Renal cortex interstitium (tissue), 15 donors: ENCODE results near the gene REEP2. TPM values are rescaled to one million over a fixed set of nuclear protein-coding genes. Genes with fewer than 3 reads are reported as not detected.
"Not testable (repeated sequence)": the region's sequence is repeated elsewhere in the genome, so short reads cannot be mapped to it uniquely, and the experiment has no call there.

Experiments
- DNase-seq, 11 donors: peaks; one replicate each; pipeline ENCODE4 v3.0.0-alpha.2; 2013; ENCODE audit warnings: low read depth in 9 of 11, low spot score in 4 of 11; ENCODE audit errors: extremely low read depth in 1 of 11
- long read RNA-seq, 16 experiments: transcript quantifications; one replicate each; lab custom pipeline, GENCODE V29; 2026
- polyA plus RNA-seq, 3 donors: library from polyadenylated mRNA; unstranded; fragments of 120-200 nt; gene quantifications; one replicate each; pipeline ENCODE4 v1.2.1, GENCODE V29; 2013; ENCODE audit not compliant: insufficient read length in 3 of 3

The REEP2 gene
- polyA plus RNA-seq: 10 to 100 TPM; 10.1 to 13.3 (median 13.0) TPM
- long read RNA-seq, donor 1, partial matches to known transcripts: 0 of 1 reads
- long read RNA-seq, donor 1, other reads (novel, unspliced or antisense): 0 of 1 reads
- long read RNA-seq, donor 2, partial matches to known transcripts: 0 of 1 reads
- long read RNA-seq, donor 2, other reads (novel, unspliced or antisense): 0 of 1 reads
- long read RNA-seq, donor 3, partial matches to known transcripts: 0 of 3 reads
- long read RNA-seq, donor 3, other reads (novel, unspliced or antisense): 0 of 3 reads
- long read RNA-seq, donor 4, partial matches to known transcripts: 0 of 2 reads
- long read RNA-seq, donor 4, other reads (novel, unspliced or antisense): 0 of 2 reads
- long read RNA-seq, donor 5: 0 reads
- long read RNA-seq, donor 6, partial matches to known transcripts: 0 of 3 reads
- long read RNA-seq, donor 6, other reads (novel, unspliced or antisense): 0 of 3 reads
- long read RNA-seq, donor 7, partial matches to known transcripts: 0 of 2 reads
- long read RNA-seq, donor 7, other reads (novel, unspliced or antisense): 0 of 2 reads
- long read RNA-seq, donor 8: 0 reads
- long read RNA-seq, donor 9: 0 reads
- long read RNA-seq, donor 10, partial matches to known transcripts: 0 of 2 reads
- long read RNA-seq, donor 10, other reads (novel, unspliced or antisense): 0 of 2 reads
- long read RNA-seq, donor 11, partial matches to known transcripts: 0 of 1 reads
- long read RNA-seq, donor 11, other reads (novel, unspliced or antisense): 0 of 1 reads
- long read RNA-seq, donor 12, partial matches to known transcripts: 0 of 1 reads
- long read RNA-seq, donor 12, other reads (novel, unspliced or antisense): 0 of 1 reads
- long read RNA-seq, donor 13: 0 reads
- long read RNA-seq, donor 14, partial matches to known transcripts: 0 of 2 reads
- long read RNA-seq, donor 14, other reads (novel, unspliced or antisense): 0 of 2 reads
- long read RNA-seq, donor 15: 0 reads
- long read RNA-seq, donor 16, partial matches to known transcripts: 0 of 3 reads
- long read RNA-seq, donor 16, other reads (novel, unspliced or antisense): 0 of 3 reads

GRCh38 chr5:138438724-138439476, at the start of gene REEP2:
Gene REEP2, plus strand, starts transcription at chr5:138439057. Its CDS starts 152 bp downstream, at chr5:138439209.
- DNase-seq: peak in 8 of 11 donors; percentile 32 to 65 (median 50)

DNA sequence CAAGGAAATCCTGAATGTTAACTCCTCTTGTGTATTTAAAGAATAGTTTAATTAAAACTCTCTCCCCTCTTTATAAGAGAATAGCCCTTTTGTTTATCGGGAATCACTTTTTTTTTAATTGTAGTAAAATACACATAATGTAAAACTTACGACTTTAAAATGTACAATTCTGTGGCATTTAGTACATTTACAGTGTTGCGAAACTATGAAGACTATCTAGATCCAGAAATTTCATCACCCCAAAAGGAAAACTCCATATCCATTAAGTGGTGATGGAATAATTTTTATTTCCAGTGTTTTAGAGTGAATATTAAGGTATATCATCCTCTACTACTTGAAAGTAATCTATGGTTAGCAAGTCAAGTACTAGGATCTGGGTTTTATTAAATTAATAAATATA, 49.5 kb upstream of the REEP2 start:
- DNase-seq: no peak

GRCh38 chr5:138389911-138390310, 48.9 kb upstream of the REEP2 start:
- DNase-seq: not testable (repeated sequence)

- no peak for DNase-seq
Measured at GRCh38 chr5:138391859-138392386, 46.9 kb upstream of the REEP2 start.

DNA sequence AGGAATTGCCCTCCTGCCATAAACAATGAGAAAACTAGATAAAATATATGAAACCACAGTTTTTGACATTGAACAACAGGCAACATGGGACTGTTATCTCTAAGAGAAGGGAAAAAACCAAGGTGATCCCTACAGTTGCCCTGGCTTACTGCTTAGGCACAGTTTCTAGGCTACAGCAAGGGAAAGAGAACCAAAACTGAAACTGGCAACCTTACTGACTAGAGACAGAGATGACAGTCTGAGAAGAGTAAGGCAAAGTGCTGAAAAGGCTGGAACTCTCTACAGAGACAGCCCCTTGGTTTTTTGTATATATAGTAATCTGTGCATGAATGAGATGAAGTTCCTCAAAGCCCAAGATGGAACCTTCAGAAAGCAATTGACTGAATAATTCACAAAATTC, 36.2 kb upstream of the REEP2 start:
- no peak for DNase-seq

GRCh38 chr5:138408023-138408422, 30.8 kb upstream of the REEP2 start:
- DNase-seq: no peak

DNA sequence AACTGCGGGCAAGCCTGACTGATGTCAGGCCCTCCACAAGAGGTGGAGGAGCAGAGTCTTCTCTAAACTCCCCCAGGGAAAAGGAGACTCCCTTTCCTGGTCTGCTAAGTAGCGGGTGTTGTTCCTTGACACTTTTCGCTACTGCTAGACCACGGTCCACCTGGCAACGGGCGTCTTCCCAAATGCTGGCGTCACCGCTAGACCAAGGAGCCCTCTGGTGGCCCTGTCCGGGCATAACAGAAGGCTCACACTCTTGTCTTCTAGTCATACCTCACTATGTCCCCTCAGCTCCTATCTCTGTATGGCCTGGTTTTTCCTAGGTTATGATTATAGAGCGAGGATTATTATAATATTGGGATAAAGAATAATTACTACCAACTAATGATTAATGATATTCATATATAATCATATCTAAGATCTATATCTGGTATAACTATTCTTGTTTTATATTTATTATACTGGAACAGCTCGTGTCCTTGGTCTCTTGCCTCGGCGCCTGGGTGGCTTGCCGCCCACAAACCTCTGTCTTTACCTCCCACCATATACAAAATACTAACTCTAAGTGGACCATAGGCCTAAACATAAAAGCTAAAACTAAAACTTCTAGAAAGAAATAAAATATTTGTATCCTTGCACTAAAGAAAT, 27.7 kb upstream of the REEP2 start:
- peak in 1 of 11 donors; percentile 2 for DNase-seq

GRCh38 chr5:138418444-138418843, 20.4 kb upstream of the REEP2 start:
- DNase-seq: no peak

DNA sequence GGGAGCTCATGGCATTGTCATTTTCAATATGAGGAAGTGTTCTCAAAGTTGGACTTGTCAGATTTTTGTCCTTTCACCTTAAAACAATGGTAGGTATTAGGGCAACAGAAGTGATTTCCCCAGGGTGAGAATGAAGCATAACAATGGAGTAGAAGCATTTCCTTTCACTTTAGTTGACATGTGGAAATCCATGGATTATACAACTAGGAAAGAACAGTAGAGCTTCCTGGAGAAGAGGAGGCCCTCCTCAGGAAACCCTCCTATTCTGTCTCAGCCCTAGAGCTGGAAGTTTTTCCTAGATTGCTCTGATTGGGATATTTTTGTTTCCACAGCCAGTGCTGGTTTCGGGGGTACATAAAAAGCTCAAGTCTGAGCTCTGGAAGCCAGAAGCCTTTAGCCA, 13.8 kb upstream of the REEP2 start:
- DNase-seq: no peak

DNA sequence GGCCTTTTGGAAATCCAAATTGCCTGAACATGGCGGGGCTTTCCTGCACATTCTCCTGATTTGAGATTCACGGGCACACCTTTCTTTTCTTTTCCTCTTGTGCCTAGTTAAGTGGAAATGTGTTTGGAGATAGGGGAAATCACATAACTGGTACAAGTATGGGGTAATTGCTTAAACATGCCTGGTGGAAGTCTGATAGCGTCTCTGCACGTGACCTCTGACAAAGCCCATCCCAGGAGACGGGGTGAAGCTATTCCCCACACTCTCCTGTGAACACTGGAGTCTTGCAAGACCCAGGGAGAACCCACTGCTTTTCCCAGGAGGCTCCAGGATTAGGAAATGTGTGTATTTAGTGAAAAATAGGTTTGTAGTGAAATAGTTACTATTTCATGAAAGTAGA, 2.9 kb upstream of the REEP2 start:
- DNase-seq: no peak

DNA sequence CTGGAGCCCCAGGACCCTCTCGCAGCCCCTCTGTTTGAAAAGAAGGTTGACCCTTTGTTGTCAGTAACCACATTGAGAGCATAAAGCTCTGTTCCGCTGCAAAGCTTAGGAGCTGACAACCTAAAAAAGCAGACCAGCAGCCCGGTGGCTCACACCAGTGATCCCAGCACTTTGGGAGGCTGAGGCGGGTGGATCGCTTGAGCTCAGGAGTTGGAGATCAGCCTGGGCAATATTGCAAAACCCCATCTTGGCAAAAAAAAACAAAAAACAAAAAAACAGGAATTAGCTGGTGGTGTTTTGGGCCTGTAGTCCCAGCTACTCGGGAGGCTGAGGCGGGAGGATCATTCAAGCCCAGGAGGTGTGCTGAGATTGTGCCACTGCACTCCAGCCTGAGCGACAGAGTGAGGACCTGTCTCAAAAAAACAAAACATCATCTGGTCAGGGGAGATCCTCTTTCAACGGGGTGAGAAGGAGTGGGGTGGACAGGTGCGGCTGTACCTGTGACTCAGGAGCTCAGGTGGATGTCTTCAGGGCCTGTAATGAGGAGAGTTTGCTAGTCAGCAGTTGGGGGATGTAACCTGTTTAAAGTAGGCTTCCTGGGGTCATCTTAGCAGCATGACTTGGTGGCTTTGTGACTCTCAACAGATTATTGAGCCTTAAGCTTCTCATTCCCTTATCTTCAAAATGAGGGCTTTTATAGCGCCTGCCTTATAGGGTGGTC, 694 bp upstream of the REEP2 start:
- DNase-seq: no peak

GRCh38 chr5:138439477-138440158, 761 bp downstream of the REEP2 start:
- no peak for DNase-seq

DNA sequence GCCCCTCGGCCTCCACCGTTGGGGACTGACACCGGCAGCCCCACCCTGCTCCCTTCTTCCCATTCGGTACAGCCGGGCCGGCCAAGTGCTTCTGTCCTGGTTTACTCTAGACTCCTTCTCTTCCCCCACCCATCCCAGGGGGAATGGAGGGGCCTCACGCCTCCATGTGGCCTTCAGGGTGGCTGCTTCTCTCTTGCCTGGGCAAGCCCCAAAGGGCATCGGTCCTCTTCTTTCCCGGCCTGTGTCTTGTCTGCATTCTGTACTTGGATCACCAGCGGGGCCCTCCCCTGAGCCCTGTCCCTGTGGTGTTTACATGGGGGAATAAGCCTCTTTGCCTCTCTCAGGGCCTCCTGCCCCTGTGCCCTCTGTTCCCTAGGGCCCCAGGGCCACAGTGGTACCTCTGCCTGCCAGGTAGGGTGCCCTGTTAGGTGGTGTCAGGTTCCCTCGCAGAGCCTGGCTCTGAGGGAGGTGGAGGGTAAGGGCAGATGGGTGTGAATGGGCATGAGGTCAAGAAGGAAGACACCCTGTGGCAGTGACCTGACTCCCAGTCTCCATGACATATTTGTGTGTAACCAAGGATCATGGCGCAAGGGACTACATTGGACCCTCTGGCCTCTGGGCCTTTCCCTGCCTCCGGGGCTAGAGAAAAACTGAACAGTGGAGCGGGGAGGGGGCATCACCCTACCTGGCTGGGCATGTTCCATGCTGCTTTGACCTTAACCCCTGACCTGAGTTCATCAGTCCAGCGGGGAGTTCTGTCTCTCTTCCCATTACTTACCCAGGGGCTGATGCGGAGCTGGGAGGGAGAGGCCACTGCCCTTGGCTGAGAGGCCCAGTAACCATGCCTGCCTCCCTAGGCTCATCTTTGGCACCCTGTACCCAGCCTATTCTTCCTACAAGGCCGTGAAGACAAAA, 1.6 kb downstream of the REEP2 start:
- DNase-seq: no peak

GRCh38 chr5:138441221-138441620, 2.4 kb downstream of the REEP2 start:
- no peak for DNase-seq

DNA sequence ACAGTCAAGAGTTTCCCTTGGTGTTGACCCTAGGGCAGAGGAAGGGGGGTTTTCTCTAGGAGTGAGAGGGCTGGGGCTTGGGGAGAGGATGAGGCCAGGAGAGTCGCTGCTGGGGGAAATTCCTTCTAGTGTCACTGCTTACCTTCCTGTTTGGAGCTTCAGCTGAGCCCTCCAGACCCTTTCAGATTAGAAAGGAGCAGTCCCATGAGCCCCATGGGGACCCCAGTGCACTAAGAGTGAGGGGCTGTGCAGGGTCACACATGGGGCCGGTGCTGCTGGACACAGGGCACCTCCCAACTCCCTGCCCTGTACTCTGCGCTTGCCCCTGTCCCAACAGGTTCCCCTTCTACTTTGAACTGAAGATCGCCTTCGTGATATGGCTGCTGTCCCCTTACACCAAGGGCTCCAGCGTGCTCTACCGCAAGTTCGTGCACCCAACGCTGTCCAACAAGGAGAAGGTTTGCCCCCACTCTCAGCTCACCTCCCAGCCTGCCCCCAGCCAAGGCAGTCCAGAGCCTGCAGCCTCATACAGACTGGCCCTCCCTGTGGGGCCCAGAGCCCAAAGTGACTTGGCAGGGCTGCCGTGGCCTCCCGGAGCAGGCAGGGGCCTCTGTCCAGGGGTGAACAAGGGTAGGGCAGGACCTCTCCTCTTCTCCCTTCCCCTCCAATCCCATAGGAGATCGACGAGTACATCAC, 5.4 kb downstream of the REEP2 start:
- DNase-seq: no peak
